ENCODE results near the gene KRTAP19-8.

Gene KRTAP19-8, protein sequence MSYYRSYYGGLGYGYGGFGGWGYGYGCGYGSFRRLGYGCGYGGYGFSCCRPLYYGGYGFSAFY

DNA sequence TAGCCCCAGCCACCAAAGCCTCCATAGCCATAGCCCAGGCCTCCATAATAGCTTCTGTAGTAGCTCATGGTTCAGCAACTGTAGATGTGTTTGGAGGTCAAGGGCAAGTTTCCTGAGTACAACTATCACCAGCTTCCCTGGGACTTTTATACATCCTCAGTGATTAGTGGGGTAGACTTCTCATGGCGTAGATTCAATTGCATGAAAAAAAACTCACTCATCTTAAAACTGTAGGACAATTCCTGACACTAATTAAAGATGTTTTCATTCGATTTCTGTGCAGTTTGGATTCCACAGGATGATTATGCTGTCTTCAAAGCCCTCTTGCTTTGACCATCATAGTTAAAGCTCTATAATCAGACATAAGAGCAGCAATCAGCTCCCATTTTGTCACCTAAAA, at the start of gene KRTAP19-8:
KRTAP19-8 (minus strand) TSS at position 101 of the 400 bp plus-strand sequence; CDS start at position 68, 33 bp downstream.
- ATAC-seq: no peak
- peaks cover 24% of the 10 kb centered on the region for H3K27me3 Mint-ChIP-seq

DNA sequence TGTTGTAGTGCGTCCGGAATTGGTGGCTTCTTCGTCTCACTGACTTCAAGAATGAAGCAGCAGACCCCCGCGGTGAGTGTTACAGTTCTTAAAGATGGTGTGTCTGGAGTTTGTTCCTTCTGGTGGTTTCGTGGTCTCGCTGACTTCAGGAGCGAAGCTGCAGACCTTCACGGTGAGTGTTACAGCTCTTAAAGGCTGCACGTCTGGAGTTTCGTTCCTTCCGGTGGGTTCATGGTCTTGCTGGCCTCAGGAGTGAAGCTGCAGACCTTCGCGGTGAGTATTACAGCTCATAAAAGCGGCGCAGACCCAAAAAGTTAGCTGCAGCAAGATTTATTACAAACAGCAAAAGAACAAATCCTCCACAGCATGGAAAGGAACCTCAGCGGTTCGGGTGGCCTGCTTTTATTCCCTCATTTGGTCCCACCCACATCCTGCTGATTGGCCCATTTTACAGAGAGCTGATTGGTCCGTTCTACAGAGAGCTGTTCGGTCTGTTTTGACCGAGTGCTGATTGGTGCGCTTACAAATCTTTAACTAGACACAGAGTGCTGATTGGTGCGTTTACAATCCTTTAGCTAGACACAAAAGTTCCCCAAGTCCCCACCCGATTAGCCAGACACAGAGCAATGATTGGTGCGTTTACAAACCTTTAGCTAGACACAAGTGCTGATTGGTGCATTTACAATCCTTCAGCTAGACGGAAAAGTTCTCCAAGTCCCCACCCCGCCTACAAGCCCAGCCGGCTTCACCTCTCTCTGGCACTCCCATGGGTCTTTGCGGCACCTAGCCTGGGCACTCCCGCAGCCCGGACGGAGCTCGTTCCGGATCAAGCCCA, 49.6 kb upstream of the KRTAP19-8 start:
- Mint-ChIP-seq H3K9me3 (no peaks in the 10 kb centered on the region), H3K4me1 (peaks cover 12% of the 10 kb centered on the region), H3K27me3 (peaks cover 23% of the 10 kb centered on the region), H3K27ac (peak overlapping the region in 1 of 2 donors; percentile 72), H3K4me3 (peak overlapping the region in 1 of 2 donors; percentile 71)
- DNase-seq (no peak), ATAC-seq (no peak)

More for the DNA sequence above, at the start of gene KRTAP19-8:
- Mint-ChIP-seq H3K27ac (no peak within 1 kb of the TSS), H3K4me3 (no peak within 1 kb of the TSS), H3K4me1 (no peaks in the 10 kb centered on the region), H3K9me3 (no peaks in the 10 kb centered on the region)
- DNase-seq: no peak

DNA sequence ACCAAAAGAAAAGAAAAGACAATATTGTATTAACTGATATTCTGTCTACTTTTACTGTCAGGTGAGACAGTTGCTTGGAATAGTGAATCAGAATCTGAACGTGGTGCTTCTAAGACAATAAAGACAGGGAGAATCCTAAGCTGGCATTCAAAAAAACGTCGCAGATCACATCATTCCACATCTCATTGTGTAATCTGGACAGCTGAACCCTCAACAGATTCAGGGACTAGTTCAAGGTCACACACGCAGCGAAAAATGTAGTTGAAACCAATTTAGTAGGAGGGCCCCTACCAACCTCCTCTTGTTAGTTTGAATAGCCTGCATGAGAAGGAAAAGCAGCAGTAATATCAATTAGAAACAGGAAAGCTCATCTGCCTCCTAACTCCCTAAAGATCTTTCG, 46.4 kb upstream of the KRTAP19-8 start:
- H3K27me3 Mint-ChIP-seq: peaks cover 20% of the 10 kb centered on the region
- no peak overlapping the region for H3K4me3 Mint-ChIP-seq
- no peaks in the 10 kb centered on the region for H3K9me3 Mint-ChIP-seq
- ATAC-seq (no peak), DNase-seq (no peak)
- no peak overlapping the region for H3K27ac Mint-ChIP-seq
- peaks cover 12% of the 10 kb centered on the region for H3K4me1 Mint-ChIP-seq

DNA sequence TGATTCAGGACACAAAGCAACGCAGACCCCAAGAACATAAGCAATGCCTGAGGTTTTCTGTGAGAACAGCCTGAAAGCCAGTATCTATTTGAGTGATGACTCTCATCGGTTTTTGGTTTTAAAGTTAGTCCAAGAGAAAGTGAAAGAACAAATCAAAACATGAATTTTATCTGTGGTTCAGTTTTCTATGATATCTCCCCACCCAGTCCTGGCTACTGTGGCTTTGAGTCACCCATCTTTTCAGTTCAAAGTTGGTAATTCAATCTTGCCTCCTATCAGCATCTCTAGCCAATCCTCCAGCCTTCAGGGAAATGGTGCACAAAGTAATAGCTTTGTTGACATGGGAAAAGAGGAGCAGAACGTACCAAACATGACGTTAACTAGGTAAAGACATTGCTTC, 40.5 kb upstream of the KRTAP19-8 start:
- Mint-ChIP-seq H3K27me3 (peaks cover 8% of the 10 kb centered on the region), H3K9me3 (no peaks in the 10 kb centered on the region), H3K4me3 (no peak overlapping the region), H3K27ac (no peak overlapping the region), H3K4me1 (peaks cover 12% of the 10 kb centered on the region)
- ATAC-seq (peak; percentile 91), DNase-seq (no peak)

DNA sequence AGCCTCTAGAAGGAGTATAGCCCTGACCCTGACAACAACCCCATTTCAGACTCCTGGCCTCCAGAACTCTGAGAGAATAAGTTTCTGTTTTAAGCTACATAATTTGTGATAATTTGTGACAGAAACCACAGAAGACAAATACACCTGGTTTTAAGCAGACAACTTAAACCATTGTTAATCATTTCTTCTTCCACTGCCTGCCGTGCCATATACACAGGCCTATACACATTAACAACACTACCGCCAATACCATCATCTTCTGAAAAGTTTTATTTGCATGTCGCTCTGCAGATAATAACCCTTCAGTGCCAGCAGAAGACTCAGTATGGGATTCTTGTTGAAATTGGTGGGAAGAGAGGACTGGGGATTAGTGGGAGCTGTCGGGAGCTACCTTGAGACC, 39.9 kb upstream of the KRTAP19-8 start:
- no peak overlapping the region for H3K4me3 Mint-ChIP-seq
- H3K27me3 Mint-ChIP-seq: peaks cover 8% of the 10 kb centered on the region
- H3K4me1 Mint-ChIP-seq: peaks cover 12% of the 10 kb centered on the region
- H3K27ac Mint-ChIP-seq: no peak overlapping the region
- H3K9me3 Mint-ChIP-seq: no peaks in the 10 kb centered on the region
- no peak for ATAC-seq
- no peak for DNase-seq

DNA sequence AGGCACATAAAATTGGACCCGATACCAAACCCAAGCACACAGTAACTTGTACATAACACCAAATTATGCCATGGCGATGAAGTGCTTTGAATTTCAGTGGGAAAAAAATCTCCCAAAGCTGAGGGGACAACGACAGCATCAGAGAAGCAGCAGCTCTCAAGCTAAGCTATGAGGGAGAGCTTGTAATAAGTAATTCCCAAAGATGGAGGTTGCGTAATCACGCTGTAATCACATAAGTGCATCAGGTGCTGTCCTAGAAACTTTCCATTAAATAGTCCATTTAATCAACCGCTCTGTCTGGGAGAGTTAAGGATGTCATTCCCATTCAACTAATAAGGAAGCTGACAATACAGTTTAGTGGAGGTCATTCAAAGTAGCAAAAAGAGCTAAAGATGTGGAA, 37.6 kb upstream of the KRTAP19-8 start:
- ATAC-seq (no peak), DNase-seq (no peak)
- Mint-ChIP-seq H3K4me3 (no peak overlapping the region), H3K4me1 (peaks cover 12% of the 10 kb centered on the region), H3K27ac (no peak overlapping the region), H3K9me3 (no peaks in the 10 kb centered on the region), H3K27me3 (peaks cover 21% of the 10 kb centered on the region)

DNA sequence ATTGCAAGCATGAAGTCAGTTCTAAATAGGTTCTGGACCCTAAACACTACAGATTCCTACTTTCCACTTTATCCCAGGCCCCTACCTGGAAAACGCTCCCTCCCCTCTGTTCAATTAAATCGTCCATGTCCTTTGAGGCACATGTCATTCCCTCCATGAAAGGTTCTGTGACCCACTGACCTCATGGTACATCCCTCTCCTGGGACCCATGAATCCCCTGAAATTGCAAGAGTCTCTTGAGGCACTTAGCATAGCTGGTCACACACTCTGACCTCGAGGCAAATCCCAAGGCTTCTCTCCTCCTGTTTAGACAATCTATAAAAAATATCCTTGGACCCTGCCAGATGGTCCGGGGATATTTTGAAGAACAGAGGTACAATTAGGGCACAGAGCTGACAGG, 34.3 kb upstream of the KRTAP19-8 start:
- no peak overlapping the region for H3K4me3 Mint-ChIP-seq
- H3K9me3 Mint-ChIP-seq: no peaks in the 10 kb centered on the region
- H3K4me1 Mint-ChIP-seq: no peaks in the 10 kb centered on the region
- no peak for ATAC-seq
- DNase-seq: no peak
- H3K27me3 Mint-ChIP-seq: peaks cover 26% of the 10 kb centered on the region
- H3K27ac Mint-ChIP-seq: no peak overlapping the region

DNA sequence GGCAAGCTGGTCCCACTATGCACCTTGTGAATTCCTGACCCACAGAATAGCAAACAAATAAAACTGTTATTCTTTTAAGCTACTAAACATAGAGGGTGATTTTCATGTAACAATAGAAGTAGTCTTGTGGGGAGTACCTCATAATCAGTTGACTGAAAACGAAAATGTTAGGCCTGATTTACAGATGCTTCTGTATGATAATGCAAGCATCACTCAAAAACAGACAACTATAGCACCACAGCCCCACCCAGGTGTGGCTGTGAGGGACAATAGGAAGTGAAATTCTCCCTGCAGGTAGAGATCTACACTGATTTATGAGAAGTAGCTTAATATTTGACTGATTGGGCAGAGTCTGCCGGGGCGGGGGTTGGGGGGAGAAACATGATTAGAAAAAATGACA, 26.5 kb upstream of the KRTAP19-8 start:
- ATAC-seq: no peak
- H3K27me3 Mint-ChIP-seq: no peaks in the 10 kb centered on the region
- H3K4me1 Mint-ChIP-seq: no peaks in the 10 kb centered on the region
- H3K9me3 Mint-ChIP-seq: no peaks in the 10 kb centered on the region
- H3K27ac Mint-ChIP-seq: no peak overlapping the region
- H3K4me3 Mint-ChIP-seq: no peak overlapping the region
- DNase-seq: no peak

DNA sequence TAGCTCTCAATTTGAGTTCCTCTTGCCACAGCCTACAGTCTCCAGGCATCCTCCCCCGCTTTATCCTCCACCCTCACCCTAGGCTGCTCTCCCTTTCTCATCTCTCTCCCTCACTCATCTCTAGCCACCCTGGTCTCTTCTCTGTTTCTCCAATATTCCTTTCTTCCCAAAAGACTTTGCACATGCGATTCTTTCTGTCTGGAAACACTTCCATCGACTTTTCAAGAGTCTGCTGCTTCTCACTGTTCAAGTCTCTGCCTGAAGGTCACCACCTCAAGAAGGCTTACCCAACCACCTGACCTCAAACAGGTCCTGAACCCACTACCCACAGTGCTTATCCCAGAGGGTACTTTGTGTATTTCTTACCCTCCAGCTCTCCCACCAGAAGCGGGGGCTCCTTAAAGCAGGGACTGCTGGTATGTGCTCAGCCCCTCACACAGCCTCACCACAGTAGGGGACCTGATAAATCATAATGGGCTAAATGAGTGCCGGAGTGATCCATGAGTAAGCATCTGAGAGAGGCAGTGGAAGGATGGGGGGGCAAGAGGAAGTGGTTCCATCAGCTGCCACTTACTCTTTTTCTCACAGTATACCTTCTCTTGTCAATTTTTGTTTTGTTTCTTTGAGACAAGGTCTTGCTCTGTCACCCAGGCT, 14.3 kb upstream of the KRTAP19-8 start:
- no peaks in the 10 kb centered on the region for H3K4me1 Mint-ChIP-seq
- H3K27ac Mint-ChIP-seq: no peak overlapping the region
- H3K27me3 Mint-ChIP-seq: no peaks in the 10 kb centered on the region
- ATAC-seq: no peak
- no peak for DNase-seq
- peaks cover 0 to 5% of the 10 kb centered on the region in 2 donors for H3K9me3 Mint-ChIP-seq
- H3K4me3 Mint-ChIP-seq: no peak overlapping the region

DNA sequence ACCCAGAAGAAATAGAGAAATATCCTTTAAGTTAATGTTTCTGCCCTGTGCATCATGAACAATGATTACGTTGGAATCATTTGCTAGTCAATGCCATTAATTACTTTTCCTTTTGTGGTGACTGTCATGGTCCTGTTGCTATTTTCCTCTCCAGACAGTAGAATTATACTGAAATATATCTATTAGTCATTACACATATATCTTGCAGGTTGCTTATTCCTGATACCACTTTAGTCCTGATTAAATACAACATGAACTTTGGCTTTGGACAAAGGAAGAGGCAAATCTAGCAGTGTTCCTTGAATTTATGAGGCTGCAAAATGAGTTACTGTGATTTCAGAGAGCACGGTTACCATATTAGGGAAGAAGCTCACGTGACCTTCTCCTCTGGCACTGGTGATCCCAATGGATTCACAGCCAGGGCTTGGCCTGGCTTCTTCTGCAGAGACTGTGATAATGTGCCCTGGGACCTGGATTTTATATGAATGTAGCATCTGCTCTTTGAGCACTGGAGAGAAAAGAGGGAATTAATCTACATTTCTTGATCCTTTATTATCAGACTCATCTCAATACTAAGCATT, 12.4 kb upstream of the KRTAP19-8 start:
- ATAC-seq (no peak), DNase-seq (no peak)
- Mint-ChIP-seq H3K27ac (no peak overlapping the region), H3K4me1 (no peaks in the 10 kb centered on the region), H3K4me3 (no peak overlapping the region), H3K27me3 (no peaks in the 10 kb centered on the region), H3K9me3 (no peaks in the 10 kb centered on the region)

DNA sequence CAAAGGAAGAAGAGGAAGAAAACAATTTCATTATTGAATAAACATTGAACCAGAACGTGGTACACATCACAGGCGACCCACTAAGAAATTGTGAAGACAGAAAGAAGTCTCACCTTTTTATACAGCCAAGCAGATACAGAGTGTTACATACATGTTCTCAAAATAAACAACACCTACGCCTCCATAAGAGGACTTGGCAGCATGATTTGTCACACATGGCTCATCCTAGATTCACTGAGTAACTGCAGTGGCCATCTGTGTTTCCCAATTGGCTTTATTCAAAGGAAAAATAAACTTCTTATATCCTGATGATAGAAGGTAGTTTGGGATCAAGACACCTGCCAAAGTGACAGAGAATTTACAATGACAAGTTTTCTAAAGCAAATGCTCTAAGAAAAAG, 7.6 kb upstream of the KRTAP19-8 start:
- DNase-seq (no peak), ATAC-seq (no peak)
- Mint-ChIP-seq H3K4me3 (no peak overlapping the region), H3K9me3 (no peaks in the 10 kb centered on the region), H3K27ac (no peak overlapping the region), H3K27me3 (peaks cover 6% of the 10 kb centered on the region), H3K4me1 (no peaks in the 10 kb centered on the region)

DNA sequence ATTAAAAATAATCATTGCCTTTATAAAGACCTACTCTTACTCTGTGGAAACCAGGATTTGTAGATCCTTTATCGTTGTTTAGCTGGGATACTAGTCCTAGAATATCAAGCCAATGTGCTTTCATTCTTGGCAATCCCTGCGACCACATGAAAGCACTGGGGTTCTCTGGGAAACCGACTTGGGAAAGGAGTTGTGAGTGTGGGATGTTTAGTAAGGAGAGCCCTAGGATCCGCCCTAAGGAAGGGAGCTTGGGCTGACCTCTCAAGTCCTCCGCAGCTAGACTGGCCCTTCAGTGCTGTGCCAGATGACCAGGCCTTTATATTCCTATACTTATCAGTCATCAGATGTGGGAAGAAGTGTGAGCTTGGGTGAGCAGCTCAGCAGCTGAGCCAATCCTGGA, 5.2 kb upstream of the KRTAP19-8 start:
- peaks cover 9% of the 10 kb centered on the region for H3K27me3 Mint-ChIP-seq
- H3K27ac Mint-ChIP-seq: no peak overlapping the region
- ATAC-seq (no peak), DNase-seq (no peak)
- no peak overlapping the region for H3K4me3 Mint-ChIP-seq
- H3K9me3 Mint-ChIP-seq: no peaks in the 10 kb centered on the region
- H3K4me1 Mint-ChIP-seq: no peaks in the 10 kb centered on the region

DNA sequence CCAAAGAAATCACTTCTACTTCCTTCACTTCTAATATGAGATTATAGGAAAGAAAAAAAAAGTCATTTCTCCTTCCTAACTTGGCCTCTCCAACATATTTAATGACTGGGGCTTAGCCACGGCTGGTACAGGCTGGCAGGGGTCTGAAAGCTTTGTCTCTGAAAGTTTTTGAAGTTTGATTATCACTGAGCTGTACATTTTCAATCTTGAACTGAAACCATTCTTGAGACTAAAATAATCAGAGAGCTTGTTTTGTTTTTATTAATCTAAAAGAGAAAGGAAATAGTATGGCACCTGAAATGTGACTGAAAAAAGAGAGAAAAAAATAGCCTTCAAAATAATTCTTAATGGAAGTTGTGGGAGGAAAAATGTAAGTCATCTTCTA, 3.8 kb upstream of the KRTAP19-8 start:
- no peaks in the 10 kb centered on the region for H3K9me3 Mint-ChIP-seq
- DNase-seq (no peak), ATAC-seq (no peak)
- H3K27ac Mint-ChIP-seq: no peak overlapping the region
- no peak overlapping the region for H3K4me3 Mint-ChIP-seq
- H3K4me1 Mint-ChIP-seq: no peaks in the 10 kb centered on the region
- peaks cover 9% of the 10 kb centered on the region for H3K27me3 Mint-ChIP-seq

DNA sequence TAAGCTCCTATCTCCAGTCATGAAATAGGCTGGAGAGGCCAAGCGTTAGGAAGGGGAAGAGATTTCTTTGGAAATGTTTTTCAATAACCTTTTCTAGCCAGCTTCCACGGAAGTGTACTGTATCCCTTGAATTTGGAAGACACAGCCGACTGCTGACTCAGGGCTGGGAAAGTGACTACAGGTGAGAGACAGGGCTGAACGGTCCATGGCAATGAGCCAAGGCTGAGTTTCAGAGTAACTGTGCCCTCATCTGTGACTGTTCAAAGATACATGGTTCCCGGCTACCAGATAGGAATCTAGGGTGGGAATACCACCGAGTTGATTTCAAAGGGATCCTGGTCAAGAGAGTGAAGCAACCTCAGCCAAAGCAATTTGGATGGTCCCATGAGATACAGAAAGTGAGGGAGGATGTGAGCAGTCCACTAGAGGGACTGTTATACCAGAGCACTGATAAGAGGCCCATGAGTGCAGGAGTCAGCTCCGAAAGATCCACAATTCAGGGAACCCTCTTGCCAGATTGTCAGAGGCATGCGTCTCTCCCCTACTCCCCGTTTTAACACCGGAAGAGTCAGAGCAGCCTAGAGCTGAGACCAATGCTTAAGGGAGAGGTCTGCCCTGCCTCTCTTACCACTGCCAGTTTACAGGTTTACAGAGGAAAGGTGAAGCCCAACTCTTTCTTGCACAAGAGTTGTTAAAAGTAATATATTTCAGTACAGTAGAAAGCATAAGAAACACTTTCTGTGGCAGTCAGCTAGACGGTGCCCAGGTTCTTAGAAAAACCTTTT, 3.2 kb upstream of the KRTAP19-8 start:
- peaks cover 9% of the 10 kb centered on the region for H3K27me3 Mint-ChIP-seq
- H3K4me3 Mint-ChIP-seq: no peak overlapping the region
- no peak overlapping the region for H3K27ac Mint-ChIP-seq
- ATAC-seq (no peak), DNase-seq (no peak)
- H3K4me1 Mint-ChIP-seq: no peaks in the 10 kb centered on the region
- H3K9me3 Mint-ChIP-seq: no peaks in the 10 kb centered on the region

DNA sequence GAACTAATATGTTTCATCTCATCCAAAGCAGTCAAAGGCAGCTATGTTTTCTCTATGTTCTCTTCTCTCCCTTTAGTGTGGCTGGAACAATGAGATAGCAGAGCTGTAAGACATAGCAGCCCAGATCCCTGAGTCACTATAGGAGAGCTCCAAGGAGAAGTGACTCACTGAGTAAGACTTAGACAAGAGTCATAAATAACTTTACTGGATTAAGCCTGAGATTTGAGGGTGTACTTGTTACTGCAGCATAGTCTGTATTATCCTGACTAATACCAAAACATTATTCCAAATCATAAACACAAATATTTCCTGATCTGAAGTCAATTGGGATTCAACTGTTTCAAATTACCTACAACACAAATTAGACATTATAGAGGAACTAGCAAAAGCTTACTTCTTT, 3.9 kb downstream of the KRTAP19-8 start:
- ATAC-seq: no peak
- Mint-ChIP-seq H3K27me3 (peaks cover 24% of the 10 kb centered on the region), H3K27ac (no peak overlapping the region)

More for the DNA sequence above, 3.9 kb downstream of the KRTAP19-8 start:
- Mint-ChIP-seq H3K4me1 (no peaks in the 10 kb centered on the region), H3K9me3 (no peaks in the 10 kb centered on the region), H3K4me3 (no peak overlapping the region)
- no peak for DNase-seq
